Effector memory CD8-positive, alpha-beta T cell (primary cell): ENCODE results near the gene UNC5B.

Experiments
- ATAC-seq: fragments of 150-1000 bp; cut with Tn5 transposase; replicated peaks from 2 replicates; pipeline ENCODE4 v1.10.0; 2021; ENCODE audit warnings: mild to moderate bottlenecking, moderate library complexity
- DNase-seq, 3 experiments: peaks; one replicate each; pipeline ENCODE4 v3.0.0; 2021
- H3K27ac Mint-ChIP-seq, 2 donors: one replicate each; pipeline ENCODE4 v1.8.0; 2022; ENCODE audit warnings: mild to moderate bottlenecking in 2 of 2, mixed read lengths in 2 of 2, moderate library complexity in 2 of 2
- H3K27me3 Mint-ChIP-seq, 2 donors: one replicate each; pipeline ENCODE4 v1.8.0; 2022; ENCODE audit warnings: mixed read lengths in 2 of 2
- H3K36me3 Mint-ChIP-seq: one replicate; pipeline ENCODE4 v1.8.0; 2022; ENCODE audit warnings: mild to moderate bottlenecking, moderate library complexity, mixed read lengths; ENCODE audit not compliant: insufficient read depth
- H3K4me1 Mint-ChIP-seq, 2 donors: one replicate each; pipeline ENCODE4 v1.8.0; 2022; ENCODE audit warnings: low read depth in 2 of 2, mixed read lengths in 2 of 2
- H3K4me3 Mint-ChIP-seq, 2 donors: one replicate each; pipeline ENCODE4 v1.8.0; 2022; ENCODE audit warnings: mild to moderate bottlenecking in 2 of 2, mixed read lengths in 2 of 2, moderate library complexity in 2 of 2
- H3K9me3 Mint-ChIP-seq, 2 donors: one replicate each; pipeline ENCODE4 v1.8.0; 2022; ENCODE audit warnings: mixed read lengths in 2 of 2

UNC5B gene

GRCh38 chr10:71251319-71251718 is 38.9 kb downstream of the UNC5B start:
- no peaks in the 10 kb centered on the region for H3K9me3 Mint-ChIP-seq
- no peaks in the 10 kb centered on the region for H3K4me1 Mint-ChIP-seq
- DNase-seq (no peak), ATAC-seq (no peak)
- H3K27ac Mint-ChIP-seq: no peak overlapping the region
- no peak overlapping the region for H3K4me3 Mint-ChIP-seq
- peaks cover under 1 to 29% of the 10 kb centered on the region in 2 donors for H3K27me3 Mint-ChIP-seq
- no peaks in the 10 kb centered on the region for H3K36me3 Mint-ChIP-seq

- Mint-ChIP-seq H3K4me1 (no peaks in the 10 kb centered on the region), H3K9me3 (no peaks in the 10 kb centered on the region), H3K27me3 (peaks cover 10 to 35% of the 10 kb centered on the region in 2 donors), H3K27ac (no peak overlapping the region), H3K4me3 (no peak overlapping the region), H3K36me3 (no peaks in the 10 kb centered on the region)
- no peak for ATAC-seq
- no peak for DNase-seq
Measured at GRCh38 chr10:71252220-71252619, 39.9 kb downstream of the UNC5B start.

DNA sequence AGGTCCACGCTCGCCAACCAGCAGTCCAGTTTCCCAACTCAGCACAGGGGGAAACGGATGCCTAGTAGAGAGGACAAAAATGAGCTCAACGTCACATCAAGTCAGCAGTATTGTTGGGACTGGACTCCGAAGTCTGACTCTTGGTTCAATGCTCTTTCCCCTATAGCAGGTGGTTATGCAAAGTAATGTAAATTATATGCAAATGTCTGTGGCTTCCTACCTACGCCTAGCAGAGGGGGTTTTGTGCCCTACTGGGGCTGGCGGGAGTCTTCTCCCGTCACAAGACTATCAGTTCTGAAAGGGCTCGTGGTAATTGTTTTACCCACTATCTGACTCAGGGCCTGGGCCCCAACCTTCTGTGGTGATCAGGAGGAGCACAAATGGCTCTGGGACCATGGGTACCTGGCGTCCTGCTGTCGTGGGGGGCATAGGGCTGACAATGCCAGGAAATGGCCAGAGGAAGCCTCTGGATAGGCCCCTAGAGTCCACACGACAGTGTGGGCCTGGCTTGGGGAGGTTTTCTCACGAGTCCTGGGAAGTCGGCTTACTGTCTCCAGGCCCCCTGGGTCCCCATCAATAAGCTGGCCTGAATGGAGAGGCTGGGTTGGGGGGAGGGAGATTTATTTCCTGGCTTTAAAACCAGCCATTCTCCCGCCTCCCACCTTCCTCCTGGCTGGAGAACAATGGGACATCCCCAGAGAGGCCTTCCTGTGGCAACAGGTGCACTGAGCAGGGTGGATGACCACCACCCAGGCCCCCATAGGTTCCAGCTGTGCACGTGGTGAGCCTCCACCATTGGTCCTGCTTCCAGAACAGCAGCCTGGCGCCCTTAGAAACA is 41.8 kb downstream of the UNC5B start:
- Mint-ChIP-seq H3K9me3 (no peaks in the 10 kb centered on the region), H3K4me1 (no peaks in the 10 kb centered on the region), H3K4me3 (no peak overlapping the region), H3K27ac (peak overlapping the region in 1 of 2 donors; percentile 32), H3K36me3 (no peaks in the 10 kb centered on the region), H3K27me3 (peaks cover 12 to 55% of the 10 kb centered on the region in 2 donors)
- DNase-seq (no peak), ATAC-seq (no peak)

DNA sequence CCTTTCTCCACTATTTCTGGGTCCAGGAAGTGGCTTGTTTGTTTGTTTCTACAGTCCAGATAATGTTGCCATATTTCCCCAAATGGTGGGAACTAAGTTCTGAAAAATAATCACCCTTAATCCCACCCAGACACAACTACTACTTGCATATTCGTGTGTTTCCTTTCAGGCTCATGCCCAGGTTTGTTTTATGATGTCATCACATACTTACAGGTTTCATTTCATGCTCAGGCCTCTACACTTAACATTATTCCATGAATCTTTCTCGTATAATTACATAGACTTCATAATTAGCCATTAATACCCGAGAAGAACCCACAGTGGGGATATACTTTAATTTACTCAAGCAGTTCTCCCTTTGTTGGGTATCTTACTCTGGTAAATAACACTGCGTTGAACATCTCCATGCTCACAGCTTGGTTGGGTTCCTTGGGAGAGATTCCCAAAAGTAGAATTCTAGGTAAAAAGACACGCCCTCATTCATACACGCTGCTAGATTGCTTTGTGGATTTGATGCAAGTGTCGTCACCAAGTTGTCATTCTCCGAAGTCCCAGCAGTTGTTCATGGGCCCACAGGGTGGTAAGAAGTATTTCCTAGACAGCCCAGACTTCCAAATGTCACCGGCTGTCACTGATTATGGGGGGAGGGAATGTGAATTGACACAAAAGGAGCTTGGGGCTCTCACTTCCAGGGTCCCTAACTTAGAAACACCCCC is 42.6 kb downstream of the UNC5B start:
- no peaks in the 10 kb centered on the region for H3K9me3 Mint-ChIP-seq
- H3K27me3 Mint-ChIP-seq: peaks cover 12 to 61% of the 10 kb centered on the region in 2 donors
- DNase-seq (no peak), ATAC-seq (no peak)
- no peaks in the 10 kb centered on the region for H3K4me1 Mint-ChIP-seq
- H3K36me3 Mint-ChIP-seq: no peaks in the 10 kb centered on the region
- H3K27ac Mint-ChIP-seq: peak overlapping the region in 1 of 2 donors; percentile 32
- no peak overlapping the region for H3K4me3 Mint-ChIP-seq

DNA sequence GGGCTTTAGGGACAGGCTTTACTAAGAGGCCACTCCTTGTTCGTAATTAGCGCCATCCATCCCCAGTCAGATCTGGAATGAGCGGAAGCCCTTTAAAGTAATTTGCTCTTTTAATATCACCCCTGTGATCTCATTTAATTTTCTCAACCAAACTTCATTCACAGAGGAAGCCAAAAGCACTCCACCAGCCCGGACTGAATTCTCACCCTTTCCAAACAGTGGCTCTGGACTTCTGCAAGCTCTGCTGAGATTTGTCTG is 43.1 kb downstream of the UNC5B start:
- no peak for ATAC-seq
- Mint-ChIP-seq H3K9me3 (no peaks in the 10 kb centered on the region), H3K4me1 (no peaks in the 10 kb centered on the region), H3K36me3 (no peaks in the 10 kb centered on the region), H3K27me3 (peaks cover 12 to 61% of the 10 kb centered on the region in 2 donors), H3K4me3 (no peak overlapping the region), H3K27ac (no peak overlapping the region)
- no peak for DNase-seq

- Mint-ChIP-seq H3K4me3 (no peak overlapping the region), H3K9me3 (no peaks in the 10 kb centered on the region), H3K27ac (no peak overlapping the region), H3K36me3 (no peaks in the 10 kb centered on the region), H3K4me1 (no peaks in the 10 kb centered on the region), H3K27me3 (peaks cover 12 to 61% of the 10 kb centered on the region in 2 donors)
- DNase-seq (no peak), ATAC-seq (no peak)
Measured at GRCh38 chr10:71255808-71256660, 43.7 kb downstream of the UNC5B start.

GRCh38 chr10:71256661-71257318 is 44.4 kb downstream of the UNC5B start:
- Mint-ChIP-seq H3K36me3 (no peaks in the 10 kb centered on the region), H3K27ac (no peak overlapping the region), H3K4me3 (no peak overlapping the region), H3K4me1 (no peaks in the 10 kb centered on the region), H3K9me3 (no peaks in the 10 kb centered on the region), H3K27me3 (peaks cover 12 to 61% of the 10 kb centered on the region in 2 donors)
- ATAC-seq (no peak), DNase-seq (no peak)

DNA sequence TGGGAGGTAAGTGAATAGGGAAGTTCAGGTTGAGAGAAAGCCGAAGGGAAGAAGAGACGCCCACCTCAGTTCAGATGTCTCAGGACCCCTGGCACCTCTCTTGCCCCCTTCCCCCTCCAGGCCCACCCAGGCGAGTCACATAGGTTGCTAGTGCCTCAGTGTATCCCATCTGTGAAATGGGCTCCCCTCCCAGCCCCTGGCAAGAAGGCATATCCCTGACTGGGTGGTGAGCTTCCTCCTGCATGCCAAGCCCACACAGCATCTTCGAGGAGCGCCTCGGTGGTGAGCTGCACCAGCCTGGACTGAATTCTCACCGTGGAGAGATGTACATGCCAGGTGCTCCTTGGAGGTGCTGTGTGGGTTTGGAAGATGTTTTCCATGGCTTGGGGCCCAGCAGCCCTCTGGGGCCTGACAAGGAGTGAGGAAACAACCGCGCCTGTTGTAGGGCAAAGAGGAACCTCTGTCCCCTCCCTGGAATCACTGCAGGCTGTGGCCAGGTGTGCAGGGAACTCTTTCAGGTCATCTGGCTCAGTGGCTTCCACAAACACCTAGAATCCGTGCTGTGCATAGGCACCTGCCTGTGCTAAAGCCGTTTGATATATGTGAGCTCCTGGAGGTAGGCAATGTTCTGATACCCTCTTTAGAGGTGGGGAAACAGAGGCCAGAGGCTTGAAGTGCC is 45.1 kb downstream of the UNC5B start:
- Mint-ChIP-seq H3K27ac (no peak overlapping the region), H3K9me3 (no peaks in the 10 kb centered on the region), H3K4me3 (no peak overlapping the region), H3K4me1 (no peaks in the 10 kb centered on the region), H3K36me3 (no peaks in the 10 kb centered on the region), H3K27me3 (peaks cover 12 to 58% of the 10 kb centered on the region in 2 donors)
- DNase-seq (no peak), ATAC-seq (no peak)

DNA sequence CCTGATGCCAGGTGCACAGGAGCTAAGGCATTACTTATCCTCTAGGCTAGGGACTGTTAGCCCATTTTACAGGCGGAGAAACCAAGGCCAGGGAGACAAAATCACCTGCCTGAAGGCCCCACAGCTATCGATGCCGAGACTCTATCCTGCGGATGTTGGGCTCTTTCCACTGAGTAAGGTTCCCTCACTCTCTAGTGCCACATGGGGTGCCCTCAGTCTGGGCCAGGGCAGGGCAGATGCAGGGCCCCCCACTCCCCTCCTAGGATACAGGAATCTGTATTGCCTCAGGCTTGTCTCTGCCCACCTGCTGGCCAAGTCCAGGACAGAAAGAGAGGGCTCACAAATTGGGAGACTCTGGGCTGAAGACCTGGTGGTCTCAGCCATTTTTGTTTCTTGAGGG is 45.7 kb downstream of the UNC5B start:
- Mint-ChIP-seq H3K4me1 (no peaks in the 10 kb centered on the region), H3K9me3 (no peaks in the 10 kb centered on the region), H3K27ac (no peak overlapping the region), H3K36me3 (no peaks in the 10 kb centered on the region), H3K27me3 (peaks cover 12 to 55% of the 10 kb centered on the region in 2 donors), H3K4me3 (no peak overlapping the region)
- DNase-seq (no peak), ATAC-seq (no peak)

GRCh38 chr10:71258446-71259145 is 46.2 kb downstream of the UNC5B start:
- H3K9me3 Mint-ChIP-seq: no peaks in the 10 kb centered on the region

GRCh38 chr10:71259282-71259681 is 46.9 kb downstream of the UNC5B start:
- H3K36me3 Mint-ChIP-seq: no peaks in the 10 kb centered on the region
- H3K4me3 Mint-ChIP-seq: no peak overlapping the region
- no peak overlapping the region for H3K27ac Mint-ChIP-seq
- H3K9me3 Mint-ChIP-seq: no peaks in the 10 kb centered on the region
- H3K4me1 Mint-ChIP-seq: no peaks in the 10 kb centered on the region
- peaks cover 12 to 55% of the 10 kb centered on the region in 2 donors for H3K27me3 Mint-ChIP-seq
- no peak for DNase-seq
- no peak for ATAC-seq

More at GRCh38 chr10:71258446-71259145, 46.2 kb downstream of the UNC5B start:
- Mint-ChIP-seq H3K27me3 (peaks cover 12 to 55% of the 10 kb centered on the region in 2 donors), H3K36me3 (no peaks in the 10 kb centered on the region), H3K4me3 (no peak overlapping the region), H3K4me1 (no peaks in the 10 kb centered on the region), H3K27ac (no peak overlapping the region)
- DNase-seq (no peak), ATAC-seq (no peak)

DNA sequence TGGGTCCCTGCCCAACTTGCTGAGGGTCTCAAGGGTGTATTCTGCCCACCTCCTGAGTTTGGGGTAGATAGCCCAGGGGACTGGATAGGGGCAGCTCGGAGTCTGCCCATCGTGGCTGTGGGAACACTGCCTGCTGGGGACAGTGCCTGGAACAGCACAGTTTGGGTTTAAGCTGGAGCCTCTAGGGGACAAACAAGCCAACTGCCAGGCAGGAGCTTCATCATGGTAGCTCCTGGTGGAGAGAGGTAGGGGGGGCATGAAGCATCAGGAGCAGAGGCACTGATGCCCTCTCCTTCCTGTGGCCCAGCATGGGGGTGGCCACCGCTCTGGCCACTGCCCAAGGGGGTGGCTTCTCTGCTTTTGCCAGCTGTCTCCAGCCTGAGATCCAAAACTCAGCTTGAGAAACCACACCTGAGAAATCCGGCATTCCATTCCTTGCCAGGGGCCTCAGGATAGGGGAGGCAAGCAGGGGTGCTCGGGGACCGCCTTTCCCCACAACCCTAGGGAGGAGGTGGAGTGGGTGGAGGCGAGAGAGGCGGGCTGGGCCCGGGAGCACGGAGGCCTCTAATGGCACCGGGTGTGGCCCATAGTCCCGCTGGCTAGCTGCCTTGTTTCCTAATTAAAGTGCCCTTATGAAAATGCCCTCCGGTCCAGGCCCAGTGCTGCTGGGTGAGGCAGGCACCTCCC is 47.6 kb downstream of the UNC5B start:
- Mint-ChIP-seq H3K4me1 (no peaks in the 10 kb centered on the region), H3K27me3 (peaks cover 12 to 48% of the 10 kb centered on the region in 2 donors), H3K4me3 (no peak overlapping the region), H3K36me3 (no peaks in the 10 kb centered on the region), H3K9me3 (no peaks in the 10 kb centered on the region), H3K27ac (no peak overlapping the region)
- no peak for DNase-seq
- ATAC-seq: no peak
